ENCODE data around the gene PLAGL1. TPM values are rescaled to one million over a fixed set of nuclear protein-coding genes. Genes with fewer than 3 reads are reported as not detected.
"Not testable (repeated sequence)": the region's sequence is repeated elsewhere in the genome, so short reads cannot be mapped to it uniquely, and the experiment has no call there.

The PLAGL1 gene, protein sequence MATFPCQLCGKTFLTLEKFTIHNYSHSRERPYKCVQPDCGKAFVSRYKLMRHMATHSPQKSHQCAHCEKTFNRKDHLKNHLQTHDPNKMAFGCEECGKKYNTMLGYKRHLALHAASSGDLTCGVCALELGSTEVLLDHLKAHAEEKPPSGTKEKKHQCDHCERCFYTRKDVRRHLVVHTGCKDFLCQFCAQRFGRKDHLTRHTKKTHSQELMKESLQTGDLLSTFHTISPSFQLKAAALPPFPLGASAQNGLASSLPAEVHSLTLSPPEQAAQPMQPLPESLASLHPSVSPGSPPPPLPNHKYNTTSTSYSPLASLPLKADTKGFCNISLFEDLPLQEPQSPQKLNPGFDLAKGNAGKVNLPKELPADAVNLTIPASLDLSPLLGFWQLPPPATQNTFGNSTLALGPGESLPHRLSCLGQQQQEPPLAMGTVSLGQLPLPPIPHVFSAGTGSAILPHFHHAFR
- 17.4 TPM for polyA plus RNA-seq (2012; ENCODE audit: missing spikeins)

DNA sequence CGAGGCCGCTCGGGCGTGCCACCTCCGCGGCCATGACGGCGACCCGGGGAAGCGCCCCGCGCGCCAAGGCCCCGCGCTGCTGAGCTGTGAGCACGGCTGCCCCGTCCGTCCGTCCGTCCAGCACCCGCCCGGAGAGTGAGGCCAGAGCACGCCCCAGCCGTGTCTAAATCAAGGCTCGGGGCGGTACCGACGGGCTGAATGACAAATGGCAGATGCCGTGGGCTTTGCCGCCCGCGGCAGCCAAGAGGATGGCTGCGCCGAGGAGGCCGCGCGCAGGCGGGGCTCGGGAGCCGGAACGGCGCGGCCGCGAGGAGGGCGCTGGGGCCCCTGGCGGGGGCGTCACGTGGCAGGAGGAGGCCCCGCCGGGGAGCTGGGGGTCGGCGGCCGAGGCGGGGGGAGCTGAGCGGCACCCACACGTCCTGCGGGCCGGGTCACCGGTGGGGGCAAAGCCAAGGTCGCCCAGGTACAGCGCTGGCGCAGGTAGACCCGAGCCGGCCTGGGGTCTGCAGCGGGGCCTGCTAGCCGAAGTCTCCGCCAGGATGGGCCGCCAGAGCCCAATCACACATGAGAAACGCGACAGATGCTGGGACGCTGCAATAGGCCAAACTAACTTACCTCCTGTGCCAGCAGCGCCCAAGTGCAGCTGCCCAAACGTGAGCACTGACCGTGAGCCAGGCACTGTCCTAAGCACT, at the start of gene PLAGL1:
Gene PLAGL1 (minus strand): TSS at position 140 of the 692 bp plus-strand sequence. CDS start 60,123 bp downstream, outside the sequence.
- DNase-seq (ENCODE audit: insufficient read length) (peak; percentile 20), FAIRE-seq (no peak)
- TF ChIP-seq POLR2AphosphoS5 (IDR thresholded peaks at IDR 0.05; ENCODE audit: low read depth, low read length) = no peak

GRCh38 chr6:144055121-144055931, 47.3 kb upstream of the PLAGL1 start:
- TF ChIP-seq POLR2A (IDR thresholded peaks at IDR 0.05; ENCODE audit: low read depth, low read length) = peak; percentile 51
- no peak for TF ChIP-seq POLR2AphosphoS5 (IDR thresholded peaks at IDR 0.05; ENCODE audit: low read depth, low read length)
- DNase-seq (ENCODE audit: insufficient read length) (no peak), FAIRE-seq (peak; percentile 90)

GRCh38 chr6:144053601-144054000, 45.5 kb upstream of the PLAGL1 start:
- no peak for TF ChIP-seq TAF1 (IDR thresholded peaks at IDR 0.05; ENCODE audit: borderline replicate concordance, low read depth, low read length)
- no peak for TF ChIP-seq POLR2AphosphoS5 (IDR thresholded peaks at IDR 0.05; ENCODE audit: low read depth, low read length)
- TF ChIP-seq POLR2A (IDR thresholded peaks at IDR 0.05; ENCODE audit: low read depth, low read length) = no peak
- FAIRE-seq (no peak), DNase-seq (ENCODE audit: insufficient read length) (no peak)

DNA sequence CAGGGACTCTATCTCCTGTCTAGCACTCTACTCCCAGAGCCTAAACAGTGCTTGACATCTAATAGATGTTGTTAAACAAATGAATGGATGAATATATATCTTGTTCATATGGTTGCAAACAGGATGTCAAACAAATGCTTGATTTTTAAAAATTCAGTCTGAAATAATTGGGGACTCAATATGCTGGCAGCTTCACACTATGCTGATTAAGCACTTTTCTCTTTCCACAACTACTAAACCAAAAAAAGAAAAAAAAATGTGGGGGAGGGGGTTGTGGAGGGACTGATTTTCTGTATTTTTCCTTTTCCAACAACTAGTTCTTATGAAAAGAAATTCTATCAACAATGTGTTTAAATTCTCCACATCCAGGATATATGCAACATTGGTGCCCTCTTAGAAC, 44.4 kb upstream of the PLAGL1 start:
- no peak for TF ChIP-seq POLR2AphosphoS5 (IDR thresholded peaks at IDR 0.05; ENCODE audit: low read depth, low read length)
- TF ChIP-seq POLR2A (IDR thresholded peaks at IDR 0.05; ENCODE audit: low read depth, low read length) = no peak
- TF ChIP-seq TAF1 (IDR thresholded peaks at IDR 0.05; ENCODE audit: borderline replicate concordance, low read depth, low read length) = no peak
- FAIRE-seq (no peak), DNase-seq (ENCODE audit: insufficient read length) (no peak)

GRCh38 chr6:144049386-144049785, 41.3 kb upstream of the PLAGL1 start:
- no peak for FAIRE-seq
- TF ChIP-seq POLR2A (IDR thresholded peaks at IDR 0.05; ENCODE audit: low read depth, low read length) (no peak), POLR2AphosphoS5 (IDR thresholded peaks at IDR 0.05; ENCODE audit: low read depth, low read length) (no peak), TAF1 (IDR thresholded peaks at IDR 0.05; ENCODE audit: borderline replicate concordance, low read depth, low read length) (no peak)

DNA sequence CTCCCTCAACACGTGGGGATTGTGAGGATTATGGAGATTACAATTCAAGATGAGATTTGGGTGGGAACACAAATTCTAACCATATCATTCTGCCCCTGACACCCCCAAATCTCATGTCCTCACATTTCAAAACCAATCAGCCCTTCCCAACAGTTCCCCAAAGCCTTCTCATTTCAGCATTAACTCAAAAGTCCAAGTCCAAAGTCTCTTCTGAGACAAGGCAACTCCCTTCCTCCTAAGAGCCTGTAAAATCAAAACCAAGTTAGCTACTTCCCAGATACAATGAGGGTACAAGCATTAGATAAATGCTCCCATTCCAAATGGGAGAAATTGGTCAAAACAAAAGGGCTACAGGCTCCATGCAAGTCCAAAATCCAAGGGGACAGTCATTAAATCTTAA, 39.6 kb upstream of the PLAGL1 start:
- no peak for TF ChIP-seq TAF1 (IDR thresholded peaks at IDR 0.05; ENCODE audit: borderline replicate concordance, low read depth, low read length)
- no peak for TF ChIP-seq POLR2AphosphoS5 (IDR thresholded peaks at IDR 0.05; ENCODE audit: low read depth, low read length)
- no peak for TF ChIP-seq POLR2A (IDR thresholded peaks at IDR 0.05; ENCODE audit: low read depth, low read length)
- no peak for FAIRE-seq

More at GRCh38 chr6:144049386-144049785, 41.3 kb upstream of the PLAGL1 start:
- DNase-seq (ENCODE audit: insufficient read length) = no peak

GRCh38 chr6:144046672-144047071, 38.6 kb upstream of the PLAGL1 start:
- not testable (repeated sequence) for DNase-seq (ENCODE audit: insufficient read length); FAIRE-seq

More for the DNA sequence above, 39.6 kb upstream of the PLAGL1 start:
- no peak for DNase-seq (ENCODE audit: insufficient read length)

- DNase-seq (ENCODE audit: insufficient read length) = not testable (repeated sequence)
Observed at GRCh38 chr6:144044989-144045388, 36.9 kb upstream of the PLAGL1 start.

GRCh38 chr6:144036835-144037195, 28.8 kb upstream of the PLAGL1 start:
- TF ChIP-seq TAF1 (IDR thresholded peaks at IDR 0.05; ENCODE audit: borderline replicate concordance, low read depth, low read length) = no peak
- no peak for TF ChIP-seq POLR2AphosphoS5 (IDR thresholded peaks at IDR 0.05; ENCODE audit: low read depth, low read length)
- no peak for TF ChIP-seq POLR2A (IDR thresholded peaks at IDR 0.05; ENCODE audit: low read depth, low read length)
- FAIRE-seq (no peak), DNase-seq (ENCODE audit: insufficient read length) (no peak)

More at GRCh38 chr6:144044989-144045388, 36.9 kb upstream of the PLAGL1 start:
- not testable (repeated sequence) for FAIRE-seq

GRCh38 chr6:144036064-144036834, 28.2 kb upstream of the PLAGL1 start:
- TF ChIP-seq TAF1 (IDR thresholded peaks at IDR 0.05; ENCODE audit: borderline replicate concordance, low read depth, low read length) (no peak), POLR2A (IDR thresholded peaks at IDR 0.05; ENCODE audit: low read depth, low read length) (no peak), POLR2AphosphoS5 (IDR thresholded peaks at IDR 0.05; ENCODE audit: low read depth, low read length) (no peak)
- DNase-seq (ENCODE audit: insufficient read length) (peak; percentile 15), FAIRE-seq (no peak)

- DNase-seq (ENCODE audit: insufficient read length) (no peak), FAIRE-seq (no peak)
- TF ChIP-seq POLR2A (IDR thresholded peaks at IDR 0.05; ENCODE audit: low read depth, low read length) = no peak
- TF ChIP-seq POLR2AphosphoS5 (IDR thresholded peaks at IDR 0.05; ENCODE audit: low read depth, low read length) = no peak
- no peak for TF ChIP-seq TAF1 (IDR thresholded peaks at IDR 0.05; ENCODE audit: borderline replicate concordance, low read depth, low read length)
Observed at GRCh38 chr6:144035416-144035815, 27.4 kb upstream of the PLAGL1 start.
